Mucosa of rectum (tissue), 2 donors: ENCODE measurements around the gene PLEK2.
"Not testable (repeated sequence)": the region's sequence is repeated elsewhere in the genome, so short reads cannot be mapped to it uniquely, and the experiment has no call there.

Experiments used
- H3K27ac ChIP-seq, 2 donors: one replicate each; pipeline ENCODE4 v1.7.0; 2013; ENCODE audit warnings: inconsistent platforms in 2 of 2, low read depth in 2 of 2, low read length in 2 of 2
- H3K27me3 ChIP-seq, 2 donors: one replicate each; pipeline ENCODE4 v1.7.0; 2013; ENCODE audit warnings: low read length in 2 of 2; ENCODE audit not compliant: control insufficient read depth in 2 of 2, insufficient read depth in 2 of 2
- H3K36me3 ChIP-seq, 2 donors: one replicate each; pipeline ENCODE4 v1.7.0; 2013; ENCODE audit warnings: low read length in 2 of 2; ENCODE audit not compliant: control insufficient read depth in 2 of 2, insufficient read depth in 2 of 2
- H3K4me1 ChIP-seq, 2 donors: one replicate each; pipeline ENCODE4 v1.7.0; 2013; ENCODE audit warnings: low read length in 2 of 2, mild to moderate bottlenecking in 1 of 2; ENCODE audit not compliant: control insufficient read depth in 2 of 2, insufficient read depth in 2 of 2
- H3K4me3 ChIP-seq, 2 donors: one replicate each; pipeline ENCODE4 v1.7.0; 2013; ENCODE audit warnings: low read length in 2 of 2
- H3K9ac ChIP-seq, 2 donors: one replicate each; pipeline ENCODE4 v1.7.0; 2013; ENCODE audit warnings: low read length in 2 of 2, low read depth in 1 of 2, mild to moderate bottlenecking in 1 of 2
- H3K9me3 ChIP-seq, 2 donors: one replicate each; pipeline ENCODE4 v1.7.0; 2013; ENCODE audit warnings: low read length in 2 of 2; ENCODE audit not compliant: control insufficient read depth in 2 of 2
- donor health status: healthy.
- donor health status: Normal muscosa, but diverticular disease.

The PLEK2 gene

DNA sequence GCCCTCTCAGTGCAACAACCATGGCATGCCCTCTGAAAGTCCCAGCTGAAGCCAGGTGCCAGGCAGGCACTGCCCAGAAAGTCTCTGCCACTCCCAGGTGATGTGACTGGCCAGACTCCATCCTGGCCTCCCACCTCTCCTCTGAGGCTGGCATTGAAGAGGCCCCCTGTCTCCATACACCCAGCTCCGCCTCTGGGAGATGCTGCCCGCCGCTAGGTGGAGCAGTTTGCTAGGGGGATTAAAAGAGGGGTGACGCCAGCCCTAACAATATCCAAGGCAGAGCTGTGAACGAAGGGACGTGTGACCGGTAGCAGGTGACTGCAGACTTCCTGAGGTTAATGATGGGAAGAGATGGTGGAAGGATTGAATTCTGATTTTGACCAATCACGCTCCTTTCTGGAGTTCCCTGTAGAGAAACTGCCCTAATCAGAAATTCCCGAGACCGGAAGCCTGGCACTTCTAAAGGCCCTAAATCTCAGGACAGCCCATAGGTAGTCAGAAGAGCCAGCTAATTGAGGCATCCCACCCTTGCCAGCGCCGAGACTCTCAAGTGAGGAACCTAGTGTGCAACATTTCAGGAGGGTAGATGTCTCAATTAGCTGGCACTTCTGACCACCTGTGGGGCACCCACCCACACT, 8.3 kb upstream of the PLEK2 start:
- Histone ChIP-seq H3K4me1 (peaks cover 2 to 18% of the 10 kb centered on the region in 2 donors), H3K27ac (peak overlapping the region in 1 of 2 donors; percentile 84), H3K9ac (peak overlapping the region in 1 of 2 donors; percentile 14)

DNA sequence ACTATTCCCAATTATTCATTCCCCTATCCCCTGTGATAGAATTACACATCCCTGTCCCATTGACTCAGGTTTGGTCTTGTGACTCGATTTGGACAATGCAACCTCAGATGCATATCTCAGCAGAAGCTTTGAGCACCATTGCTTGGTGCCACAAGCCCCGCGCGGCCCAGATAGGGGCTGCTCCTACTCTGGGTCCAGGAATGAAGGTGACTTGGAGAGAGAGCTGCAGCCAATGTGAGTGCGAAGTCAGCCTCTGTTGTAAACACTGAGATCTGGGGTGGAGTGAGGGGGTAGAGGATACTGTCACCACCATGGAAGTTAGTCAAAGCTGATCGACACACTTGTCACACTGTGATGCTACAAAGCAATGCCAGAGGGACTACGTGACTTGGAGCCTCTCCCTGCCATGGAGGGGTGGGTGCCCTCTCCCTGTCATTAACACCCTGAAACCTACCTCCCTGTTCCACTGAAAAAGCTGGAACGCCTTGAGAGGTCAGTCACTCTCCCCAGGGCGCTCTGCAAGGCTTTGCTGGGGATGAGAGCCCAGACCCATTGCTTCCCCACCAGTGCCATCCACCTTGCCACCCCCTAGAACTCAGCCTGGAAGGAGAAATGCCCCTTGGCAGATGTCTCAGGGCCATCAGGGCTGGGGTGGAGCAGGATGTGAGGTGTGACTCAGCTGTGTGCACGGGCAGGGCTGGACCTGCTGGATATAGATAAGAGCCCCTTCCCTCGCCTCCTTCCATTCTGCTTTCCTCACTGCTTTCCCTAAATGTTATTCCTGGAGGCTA, 6.6 kb upstream of the PLEK2 start:
- Histone ChIP-seq H3K4me3 (peak overlapping the region in 1 of 2 donors; percentile 25), H3K36me3 (no peaks in the 10 kb centered on the region), H3K4me1 (peaks cover 2 to 18% of the 10 kb centered on the region in 2 donors), H3K27ac (peak overlapping the region; percentile 61 to 84), H3K9ac (no peak overlapping the region), H3K9me3 (no peaks in the 10 kb centered on the region), H3K27me3 (no peaks in the 10 kb centered on the region)

More for the DNA sequence above, 8.3 kb upstream of the PLEK2 start:
- no peak overlapping the region for H3K4me3 ChIP-seq
- no peaks in the 10 kb centered on the region for H3K9me3 ChIP-seq
- peaks cover 0 to 4% of the 10 kb centered on the region in 2 donors for H3K27me3 ChIP-seq
- H3K36me3 ChIP-seq, result no peaks in the 10 kb centered on the region

- Histone ChIP-seq H3K27me3 (no peaks in the 10 kb centered on the region), H3K27ac (no peak overlapping the region), H3K4me1 (peaks cover 2 to 22% of the 10 kb centered on the region in 2 donors), H3K9me3 (no peaks in the 10 kb centered on the region), H3K36me3 (no peaks in the 10 kb centered on the region), H3K9ac (no peak overlapping the region), H3K4me3 (no peak overlapping the region)
Measured at GRCh38 chr14:67417633-67418032, 5.7 kb upstream of the PLEK2 start.

DNA sequence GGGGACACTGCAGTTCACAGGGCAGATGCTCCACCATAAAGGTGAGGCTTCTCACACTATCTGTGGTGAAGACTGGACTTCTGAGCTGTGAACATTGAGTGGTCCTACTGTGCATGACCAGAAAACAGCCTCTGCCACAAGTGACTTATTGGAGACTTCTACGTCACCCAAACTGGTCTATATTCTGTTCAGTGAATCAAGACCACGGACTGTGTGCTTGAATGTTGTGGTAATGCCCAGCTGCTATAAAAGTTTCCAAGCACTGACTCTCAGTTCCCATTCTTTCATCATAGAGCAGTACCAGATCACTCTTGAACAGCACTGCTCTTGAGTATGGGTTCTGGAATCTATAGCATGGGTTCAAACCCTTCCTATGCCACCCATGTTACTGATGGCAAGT, 4.8 kb upstream of the PLEK2 start:
- no peak overlapping the region for H3K9ac ChIP-seq
- H3K27ac ChIP-seq, result no peak overlapping the region
- H3K36me3 ChIP-seq, result no peaks in the 10 kb centered on the region
- no peaks in the 10 kb centered on the region for H3K9me3 ChIP-seq
- H3K4me1 ChIP-seq, result peaks cover 2 to 28% of the 10 kb centered on the region in 2 donors
- H3K4me3 ChIP-seq, result no peak overlapping the region
- no peaks in the 10 kb centered on the region for H3K27me3 ChIP-seq

DNA sequence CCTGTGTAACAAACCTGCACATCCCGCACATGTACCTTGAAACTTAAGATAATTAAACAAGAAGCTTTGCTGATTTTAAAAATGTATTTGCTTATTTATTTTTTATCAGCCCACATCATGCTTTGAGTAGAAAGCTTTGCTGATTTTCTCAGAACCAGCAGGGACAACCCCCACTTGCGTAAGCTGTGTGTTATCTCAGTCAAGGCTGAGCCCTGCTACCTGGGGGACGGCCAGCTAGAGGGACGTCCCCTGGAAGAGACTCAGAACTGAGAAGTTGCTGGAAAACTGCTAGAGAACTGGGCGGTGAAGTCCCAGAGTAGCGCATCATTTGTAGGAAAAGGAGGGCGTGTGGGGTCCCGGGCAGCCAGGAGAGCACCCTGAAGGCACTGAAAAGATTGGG, 4.1 kb upstream of the PLEK2 start:
- H3K9ac ChIP-seq, result no peak overlapping the region
- no peaks in the 10 kb centered on the region for H3K9me3 ChIP-seq
- H3K36me3 ChIP-seq, result no peaks in the 10 kb centered on the region
- no peaks in the 10 kb centered on the region for H3K27me3 ChIP-seq
- H3K27ac ChIP-seq, result no peak overlapping the region
- H3K4me1 ChIP-seq, result peaks cover 7 to 28% of the 10 kb centered on the region in 2 donors
- H3K4me3 ChIP-seq, result no peak overlapping the region

DNA sequence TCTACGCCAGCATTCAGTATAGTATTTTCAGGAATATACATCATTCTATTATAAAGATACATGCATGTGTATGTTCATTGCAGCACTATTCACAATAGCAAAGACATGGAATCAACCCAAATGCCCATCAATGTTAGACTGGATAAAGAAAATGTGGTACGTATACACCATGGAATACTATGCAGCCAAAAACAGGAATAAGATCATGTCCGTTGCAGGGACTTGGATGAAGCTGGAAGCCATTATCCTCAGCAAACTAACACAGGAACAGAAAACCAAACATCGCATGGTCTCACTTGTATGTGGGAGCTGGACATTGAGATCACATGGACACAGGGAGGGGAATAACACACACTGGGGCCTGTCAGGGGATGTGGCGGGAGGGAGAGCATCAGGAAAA, 3.6 kb upstream of the PLEK2 start:
- H3K4me3 ChIP-seq, H3K9me3 ChIP-seq, H3K36me3 ChIP-seq, H3K27me3 ChIP-seq, H3K27ac ChIP-seq, H3K9ac ChIP-seq: not testable (repeated sequence)
- peaks cover 11 to 29% of the 10 kb centered on the region in 2 donors for H3K4me1 ChIP-seq

GRCh38 chr14:67413806-67414769, 2.1 kb upstream of the PLEK2 start:
- Histone ChIP-seq H3K9ac (no peak overlapping the region), H3K36me3 (no peaks in the 10 kb centered on the region), H3K27ac (peak overlapping the region in 1 of 2 donors; percentile 7), H3K9me3 (no peaks in the 10 kb centered on the region), H3K27me3 (no peaks in the 10 kb centered on the region), H3K4me1 (peaks cover 16 to 30% of the 10 kb centered on the region in 2 donors), H3K4me3 (no peak overlapping the region)

- no peaks in the 10 kb centered on the region for H3K9me3 ChIP-seq
- H3K4me3 ChIP-seq, result peak overlapping the region; percentile 73 to 81
- peak overlapping the region; percentile 83 to 88 for H3K27ac ChIP-seq
- H3K4me1 ChIP-seq, result peaks cover 15 to 20% of the 10 kb centered on the region in 2 donors
- H3K9ac ChIP-seq, result peak overlapping the region; percentile 68 to 90
- H3K27me3 ChIP-seq, result no peaks in the 10 kb centered on the region
- H3K36me3 ChIP-seq, result no peaks in the 10 kb centered on the region
Measured at GRCh38 chr14:67411370-67411769, 595 bp downstream of the PLEK2 start.

- no peaks in the 10 kb centered on the region for H3K9me3 ChIP-seq
- H3K4me3 ChIP-seq, result peak overlapping the region in 1 of 2 donors; percentile 33
- no peaks in the 10 kb centered on the region for H3K36me3 ChIP-seq
- no peaks in the 10 kb centered on the region for H3K27me3 ChIP-seq
- H3K9ac ChIP-seq, result peak overlapping the region in 1 of 2 donors; percentile 54
- peaks cover 15 to 20% of the 10 kb centered on the region in 2 donors for H3K4me1 ChIP-seq
- peak overlapping the region; percentile 63 to 77 for H3K27ac ChIP-seq
Measured at GRCh38 chr14:67410313-67410712, 1.7 kb downstream of the PLEK2 start.
